HG03196 (cell line): ENCODE measurements around the gene MEGF10.
A peak's percentile ranks its signal among the peaks of the same experiment; 100 is the strongest.

Source experiments
- ATAC-seq: cut with Tn5 transposase; IDR thresholded peaks from one replicate; pipeline ENCODE4 v1.9.1; 2021; ENCODE audit not compliant: unreplicated experiment

MEGF10 gene

DNA sequence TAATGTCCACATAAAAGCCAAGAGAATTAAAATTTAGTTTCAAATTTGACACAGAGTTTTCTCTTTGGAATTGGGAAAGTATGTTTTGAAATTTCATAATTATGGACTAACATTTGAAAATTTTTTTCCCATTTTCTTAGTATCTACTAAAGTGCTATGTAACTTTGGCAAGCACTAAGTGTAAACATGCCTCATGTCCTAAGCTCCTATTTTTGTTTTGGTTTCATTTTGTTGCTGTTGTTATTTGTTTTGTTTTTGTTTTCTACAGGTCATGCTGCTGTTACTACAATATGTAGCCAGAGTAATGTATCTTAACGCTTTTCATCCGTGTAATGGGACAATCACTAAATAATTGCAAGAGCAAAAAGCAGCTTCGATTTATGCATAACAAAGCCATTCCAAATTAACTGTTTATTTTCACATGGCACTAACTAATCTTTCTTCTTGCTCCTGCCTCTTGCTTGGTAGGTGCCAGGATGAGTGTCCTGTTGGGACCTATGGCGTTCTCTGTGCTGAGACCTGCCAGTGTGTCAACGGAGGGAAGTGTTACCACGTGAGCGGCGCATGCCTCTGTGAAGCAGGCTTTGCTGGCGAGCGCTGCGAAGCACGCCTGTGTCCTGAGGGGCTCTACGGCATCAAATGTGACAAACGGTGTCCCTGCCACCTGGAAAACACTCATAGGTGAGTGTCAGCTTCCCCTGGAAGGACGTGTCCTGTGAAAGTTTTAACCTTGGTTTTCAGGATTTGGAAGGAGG, 119.5 kb downstream of the MEGF10 start:
- no peak for ATAC-seq

DNA sequence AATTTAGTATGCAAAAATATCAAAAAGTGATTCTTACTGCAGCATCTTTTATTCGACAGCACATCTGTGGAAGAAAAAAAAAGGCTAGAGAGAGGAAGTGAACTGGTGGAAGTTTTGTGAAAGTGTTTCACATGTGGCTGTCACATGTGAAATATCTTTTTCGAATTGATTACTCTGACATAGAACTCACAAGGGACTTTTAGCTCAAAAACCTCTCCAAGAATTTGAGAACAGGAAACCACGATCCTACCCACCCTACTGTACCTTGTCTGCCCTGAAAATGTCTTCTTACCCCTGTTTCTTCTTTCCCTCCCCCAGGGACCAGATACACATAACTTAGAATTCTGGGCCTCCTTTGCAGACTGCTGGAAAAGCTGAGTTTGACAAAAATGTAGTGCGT, 120.4 kb downstream of the MEGF10 start:
- peak; percentile 84 for ATAC-seq

DNA sequence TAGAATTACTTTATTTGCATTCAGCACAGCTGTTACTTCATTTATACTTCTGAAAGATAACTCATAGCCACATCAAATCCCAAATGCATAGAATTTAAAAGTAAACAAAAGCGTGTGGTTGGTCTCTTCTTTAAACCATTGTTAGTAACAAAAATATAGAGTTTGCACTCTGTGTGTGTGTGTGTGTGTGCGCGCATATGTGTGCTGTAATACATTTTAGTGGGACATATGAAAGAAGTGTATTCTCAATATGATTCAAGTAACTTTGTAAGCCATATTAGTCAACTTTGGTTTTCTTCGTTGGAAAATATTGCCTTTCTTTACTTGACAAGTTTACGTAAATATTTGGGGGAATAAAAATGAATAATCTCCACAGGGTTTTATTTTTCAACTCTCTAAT, 120.8 kb downstream of the MEGF10 start:
- ATAC-seq, result no peak

DNA sequence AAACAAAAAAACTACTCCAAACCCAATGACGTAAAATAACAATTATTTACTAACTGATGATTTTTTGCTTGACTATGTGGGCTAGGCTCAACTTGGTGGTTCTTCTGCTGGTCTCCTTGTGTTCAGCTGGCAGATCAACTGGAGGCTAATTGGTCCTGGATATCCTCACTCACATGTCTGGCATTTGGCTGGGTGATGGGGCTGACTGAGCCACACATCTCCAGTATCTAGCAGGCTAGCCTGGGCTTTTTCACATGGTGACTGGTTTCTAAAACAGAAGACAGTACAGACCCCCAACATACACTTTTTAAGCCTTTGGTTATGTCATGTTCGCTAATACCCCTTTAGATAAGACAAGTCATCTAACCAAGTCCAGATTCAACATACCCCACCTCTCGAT, 122.1 kb downstream of the MEGF10 start:
- no peak for ATAC-seq

- no peak for ATAC-seq
These were observed 124.4 kb downstream of the MEGF10 start for GRCh38 chr5:127415034-127415433.

DNA sequence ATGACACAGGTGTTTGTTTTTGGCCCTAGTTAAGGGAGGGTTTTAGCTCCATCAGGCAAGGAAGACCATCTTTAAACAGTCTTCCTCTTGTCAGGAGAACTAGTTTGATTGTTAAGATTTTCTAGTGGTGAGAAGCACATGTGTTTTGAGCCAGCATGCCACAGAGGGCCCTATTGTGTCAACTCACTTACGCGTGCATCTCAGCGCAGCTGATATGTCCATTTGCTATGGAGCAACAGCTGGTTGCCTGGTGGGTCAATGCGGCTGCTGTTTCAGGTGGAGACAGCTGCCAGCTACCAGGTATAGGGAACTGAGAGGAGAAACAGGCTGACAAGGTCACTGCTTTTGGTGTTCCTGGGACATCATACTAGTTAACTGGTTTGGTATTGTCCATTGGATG, 126.3 kb downstream of the MEGF10 start:
- no peak for ATAC-seq

DNA sequence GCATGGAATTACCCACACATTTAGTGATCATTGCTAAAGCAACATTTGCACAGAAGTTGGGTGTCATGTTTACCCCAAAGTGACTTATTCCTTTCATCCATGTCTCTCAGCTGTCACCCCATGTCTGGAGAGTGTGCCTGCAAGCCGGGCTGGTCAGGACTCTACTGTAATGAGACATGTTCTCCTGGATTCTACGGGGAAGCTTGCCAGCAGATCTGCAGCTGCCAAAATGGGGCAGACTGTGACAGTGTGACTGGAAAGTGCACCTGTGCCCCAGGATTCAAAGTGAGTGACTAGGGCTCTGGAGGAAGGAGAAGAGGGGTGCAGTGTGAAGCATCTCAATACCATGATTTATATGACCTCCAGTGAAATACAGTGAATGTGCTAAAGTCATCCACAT, 126.9 kb downstream of the MEGF10 start:
- ATAC-seq, result no peak

DNA sequence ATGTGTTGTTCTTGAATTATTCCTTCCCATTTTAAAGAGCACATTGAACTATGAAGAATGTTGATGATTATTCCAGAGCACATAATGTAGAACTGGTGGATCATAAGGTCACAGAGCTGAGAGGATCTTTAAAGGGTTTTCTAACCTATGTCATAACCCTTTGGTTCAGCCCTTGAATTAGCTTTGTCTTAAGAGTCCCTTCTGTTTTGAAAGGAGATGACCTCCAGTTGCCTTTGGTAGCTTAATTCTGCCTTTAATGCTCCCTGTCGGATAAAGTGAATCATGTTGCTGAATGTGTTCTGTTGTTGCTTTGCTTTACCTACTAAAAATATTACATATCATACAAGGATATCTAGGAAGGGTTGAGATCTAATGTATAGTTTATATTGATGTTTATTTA, 127.8 kb downstream of the MEGF10 start:
- no peak for ATAC-seq

- no peak for ATAC-seq
These were observed 128.5 kb downstream of the MEGF10 start for GRCh38 chr5:127418974-127419682.

DNA sequence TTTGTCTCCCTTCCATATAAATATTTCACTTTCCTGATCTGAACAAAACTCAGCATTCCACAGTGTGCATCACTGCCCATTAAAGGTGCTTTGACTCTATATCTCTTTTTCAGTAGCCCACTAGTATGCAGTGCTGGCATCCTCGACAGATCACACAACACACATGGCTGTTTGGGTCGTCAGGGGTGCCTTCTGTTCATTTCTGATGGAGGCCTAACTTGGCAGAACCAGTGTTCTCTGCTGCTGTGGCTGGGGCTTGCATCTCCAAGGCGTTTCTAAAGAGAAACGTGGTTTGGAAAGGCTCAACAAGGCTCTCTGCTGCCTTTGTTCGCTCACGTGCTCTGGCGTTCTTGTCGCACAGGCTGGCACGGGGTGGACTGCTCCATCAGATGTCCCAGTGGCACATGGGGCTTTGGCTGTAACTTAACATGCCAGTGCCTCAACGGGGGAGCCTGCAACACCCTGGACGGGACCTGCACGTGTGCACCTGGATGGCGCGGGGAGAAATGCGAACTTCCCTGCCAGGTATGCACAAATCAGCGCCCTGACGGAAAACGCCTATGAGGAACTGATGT, 129.2 kb downstream of the MEGF10 start:
- no peak for ATAC-seq

DNA sequence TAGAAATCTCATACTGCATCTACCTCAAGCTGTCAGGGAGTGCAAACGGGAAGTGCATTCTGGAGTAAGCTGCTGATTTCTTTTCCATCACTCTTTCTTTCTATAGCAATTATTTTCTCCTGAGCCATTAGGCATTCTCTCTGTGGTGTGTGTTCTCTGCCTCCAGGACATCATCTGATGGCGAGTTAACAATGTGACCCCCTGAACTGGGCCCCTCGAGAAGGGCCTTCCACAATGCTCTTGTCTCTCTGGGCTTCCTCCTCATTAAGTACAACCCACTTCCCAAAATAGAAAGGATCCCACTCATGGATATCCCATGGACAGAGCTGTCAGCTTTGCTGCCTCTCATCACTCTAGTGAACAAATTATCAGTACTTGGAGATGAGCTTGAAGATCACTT, 130.2 kb downstream of the MEGF10 start:
- no peak for ATAC-seq

DNA sequence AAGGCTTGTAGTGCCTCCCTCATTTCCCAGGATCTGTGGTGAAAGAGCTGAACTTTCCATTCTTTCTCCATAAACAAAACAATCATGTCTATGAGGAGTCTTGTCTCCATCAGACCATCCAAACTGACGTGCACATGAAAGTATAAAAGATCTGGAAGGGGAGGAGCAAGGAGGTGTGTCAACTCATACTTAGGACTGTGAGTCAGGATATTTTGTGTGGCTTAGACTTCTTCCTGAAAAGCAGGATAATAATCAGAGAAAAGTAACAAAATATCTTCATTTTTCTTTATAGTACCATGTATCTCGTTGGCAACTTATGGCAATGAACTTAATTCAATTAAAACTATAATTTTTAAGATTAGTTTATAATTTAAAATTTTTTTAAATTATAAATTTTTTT, 130.9 kb downstream of the MEGF10 start:
- ATAC-seq, result no peak

DNA sequence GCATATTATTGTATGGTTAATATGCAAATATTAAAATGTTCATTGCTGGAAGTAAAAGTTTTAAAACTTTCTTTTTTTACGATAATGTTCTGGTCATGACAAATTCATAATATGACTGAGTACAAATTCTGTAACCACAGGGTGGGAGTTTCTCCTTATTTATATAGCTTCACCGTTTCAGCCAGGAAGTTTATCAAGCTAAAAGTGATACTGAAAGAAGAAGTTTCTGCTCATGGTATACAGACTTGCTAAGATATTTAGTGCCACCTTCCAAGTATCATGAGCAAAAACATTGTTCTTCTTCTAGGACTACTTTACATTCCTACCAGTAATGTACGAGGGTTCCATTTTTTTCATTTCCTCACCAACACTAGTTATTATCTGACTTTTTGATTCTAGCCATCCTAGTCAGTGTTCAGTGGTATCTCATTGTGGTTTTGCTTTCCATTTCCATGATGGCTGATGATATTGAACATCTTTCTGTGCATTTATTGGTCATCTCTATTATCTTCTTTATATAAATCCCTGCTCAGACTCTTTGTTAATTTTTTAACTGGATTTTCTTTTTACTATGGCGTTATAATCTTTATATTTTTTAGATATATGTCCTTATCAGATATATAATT, 132.7 kb downstream of the MEGF10 start:
- ATAC-seq, result peak; percentile 67

DNA sequence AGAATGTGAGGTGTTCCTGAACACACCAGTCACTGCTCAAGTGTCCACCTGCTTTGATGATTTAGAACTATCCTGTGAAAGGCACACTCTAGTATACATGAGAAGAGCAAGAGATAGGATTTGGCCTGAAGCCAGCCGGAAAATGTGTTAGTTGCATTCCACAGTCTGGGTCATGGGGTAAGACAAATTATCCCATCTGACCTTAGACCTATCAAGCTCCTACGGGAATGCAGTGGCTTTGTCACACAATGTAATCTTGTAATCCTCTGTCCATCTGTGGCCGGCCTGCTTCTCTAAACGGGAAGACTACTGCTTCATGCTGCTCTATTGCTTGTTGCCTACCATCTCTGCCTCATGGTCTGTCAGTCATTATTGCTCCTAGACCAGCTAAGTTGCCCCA, 134.4 kb downstream of the MEGF10 start:
- no peak for ATAC-seq

DNA sequence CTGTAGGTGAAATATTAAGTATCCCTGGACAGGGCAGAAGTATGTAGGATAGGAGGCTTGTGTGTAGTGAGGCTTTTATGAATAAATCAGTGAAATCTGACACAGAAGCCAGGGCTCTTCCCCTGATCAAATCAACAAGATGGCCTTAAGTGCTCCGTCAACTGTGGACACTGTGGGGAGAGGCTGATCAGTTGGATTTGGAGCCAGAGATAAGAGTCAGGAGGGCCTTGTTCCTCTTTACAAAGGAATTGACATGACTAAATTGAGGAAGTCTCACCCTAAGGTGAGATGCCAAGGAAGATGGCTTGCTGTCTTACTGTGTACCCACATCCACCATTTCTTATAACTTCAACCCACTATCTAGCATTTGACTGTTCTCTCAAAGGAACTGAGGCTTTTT, 135.3 kb downstream of the MEGF10 start:
- ATAC-seq, result no peak

DNA sequence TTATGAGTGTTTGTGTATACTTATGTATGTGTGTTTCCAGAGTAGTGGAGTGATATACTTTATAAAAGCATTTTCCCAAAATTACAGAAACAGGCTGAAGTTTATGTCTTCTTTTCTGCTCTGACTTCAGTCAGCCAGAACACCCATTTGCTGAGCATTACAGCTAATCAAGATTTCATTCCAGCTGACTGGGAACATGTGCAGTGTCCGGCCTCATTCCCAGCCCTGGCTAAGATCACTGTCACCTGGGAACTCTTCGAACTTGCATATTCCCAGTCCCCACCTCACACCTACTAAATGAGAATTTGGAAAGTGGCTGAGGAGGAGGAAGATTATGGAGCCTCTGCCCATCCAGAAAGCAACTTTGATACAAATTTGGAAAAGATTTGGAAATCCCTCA, 136.1 kb downstream of the MEGF10 start:
- ATAC-seq, result no peak

DNA sequence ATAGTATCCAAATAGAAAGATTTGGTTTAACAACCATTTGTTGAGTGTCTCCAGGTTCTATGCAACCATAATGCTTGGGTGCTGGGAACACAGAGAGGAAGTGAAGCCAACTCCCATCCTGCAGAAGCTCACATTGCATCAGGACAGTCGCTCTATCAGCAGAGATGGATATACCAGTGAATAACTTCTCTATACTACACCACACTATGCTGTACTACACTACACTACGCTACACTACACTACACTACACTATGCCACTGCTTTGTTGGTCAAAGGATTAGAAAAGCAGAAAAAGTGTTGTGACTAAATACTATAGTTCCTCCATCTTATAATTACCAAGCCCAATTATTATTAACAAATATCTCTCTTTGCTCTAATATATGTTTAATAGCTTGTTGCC, 137.7 kb downstream of the MEGF10 start:
- ATAC-seq, result no peak

DNA sequence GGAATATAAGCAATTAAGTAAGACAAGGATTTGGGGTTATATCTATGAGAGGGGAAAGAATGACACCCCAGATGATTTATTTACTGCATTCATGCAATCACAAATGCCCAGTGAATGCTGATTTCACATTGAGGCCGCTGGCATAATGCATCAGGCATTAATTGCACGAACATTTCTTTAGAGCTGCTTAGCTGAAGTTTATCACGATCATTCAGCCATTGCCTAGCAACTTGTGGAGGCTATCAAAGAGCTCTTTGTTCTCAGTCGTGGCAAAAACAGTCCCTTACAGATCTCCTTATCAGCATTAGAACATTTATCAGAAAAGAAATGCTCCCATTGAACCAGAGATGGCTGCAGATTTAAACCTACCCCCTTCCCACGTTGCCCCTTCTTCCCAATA, 138.2 kb downstream of the MEGF10 start:
- ATAC-seq, result no peak

GRCh38 chr5:127429928-127430327, 139.3 kb downstream of the MEGF10 start:
- no peak for ATAC-seq

- ATAC-seq, result no peak
These were observed 140.0 kb downstream of the MEGF10 start for GRCh38 chr5:127430627-127431026.

DNA sequence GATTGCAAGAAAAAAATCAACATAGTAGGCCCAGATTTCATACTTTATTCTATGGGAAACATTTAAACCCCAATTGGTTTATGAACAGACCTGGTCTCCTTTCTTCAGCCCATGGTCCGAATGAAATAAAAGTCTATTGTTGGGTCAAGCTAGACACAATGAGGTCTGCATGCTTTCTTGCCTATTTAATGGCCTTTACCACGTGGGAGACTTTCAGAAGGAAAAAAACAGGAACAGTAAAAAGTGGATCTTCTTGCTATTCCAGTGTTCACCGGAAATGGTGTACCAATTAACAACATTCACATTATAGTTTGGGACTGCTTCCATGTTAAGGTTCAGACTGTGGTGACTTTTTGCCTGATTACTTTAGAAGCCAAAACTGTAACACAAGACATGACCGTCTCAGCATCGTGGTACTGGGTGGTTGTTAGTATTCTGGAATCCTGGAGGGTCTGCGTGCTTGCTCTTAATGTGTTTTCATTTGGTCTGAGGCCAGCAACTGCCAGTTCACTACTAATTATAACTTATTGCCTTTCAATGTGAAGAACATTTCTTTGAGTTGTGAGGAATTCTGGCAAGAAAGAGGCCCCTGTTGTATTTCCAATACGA, 141.5 kb downstream of the MEGF10 start:
- no peak for ATAC-seq

- ATAC-seq, result no peak
These were observed 142.9 kb downstream of the MEGF10 start for GRCh38 chr5:127433526-127433925.
